Neural progenitor cell (in vitro differentiated cells): ENCODE data around the gene PRKAA1.

Source experiments
- EZH2 ChIP-seq: fragments of 200-600 bp; sonication (generic); IDR thresholded peaks from 2 replicates; pipeline ENCODE4 v1.6.1; 2017; ENCODE audit warnings: antibody characterized with exemption, mild to moderate bottlenecking, moderate library complexity
- EZH2phosphoT487 ChIP-seq: fragments of 200-600 bp; sonication (generic); IDR thresholded peaks from 2 replicates; pipeline ENCODE4 v1.6.1; 2017; ENCODE audit warnings: antibody characterized with exemption
- TF ChIP-seq, protein P1 (sequence below): fragments of 200-600 bp; sonication (generic); IDR thresholded peaks from 2 replicates; pipeline ENCODE4 v1.5.1; 2017; ENCODE audit warnings: antibody characterized with exemption, mild to moderate bottlenecking

- TF ChIP-seq, protein P1, sequence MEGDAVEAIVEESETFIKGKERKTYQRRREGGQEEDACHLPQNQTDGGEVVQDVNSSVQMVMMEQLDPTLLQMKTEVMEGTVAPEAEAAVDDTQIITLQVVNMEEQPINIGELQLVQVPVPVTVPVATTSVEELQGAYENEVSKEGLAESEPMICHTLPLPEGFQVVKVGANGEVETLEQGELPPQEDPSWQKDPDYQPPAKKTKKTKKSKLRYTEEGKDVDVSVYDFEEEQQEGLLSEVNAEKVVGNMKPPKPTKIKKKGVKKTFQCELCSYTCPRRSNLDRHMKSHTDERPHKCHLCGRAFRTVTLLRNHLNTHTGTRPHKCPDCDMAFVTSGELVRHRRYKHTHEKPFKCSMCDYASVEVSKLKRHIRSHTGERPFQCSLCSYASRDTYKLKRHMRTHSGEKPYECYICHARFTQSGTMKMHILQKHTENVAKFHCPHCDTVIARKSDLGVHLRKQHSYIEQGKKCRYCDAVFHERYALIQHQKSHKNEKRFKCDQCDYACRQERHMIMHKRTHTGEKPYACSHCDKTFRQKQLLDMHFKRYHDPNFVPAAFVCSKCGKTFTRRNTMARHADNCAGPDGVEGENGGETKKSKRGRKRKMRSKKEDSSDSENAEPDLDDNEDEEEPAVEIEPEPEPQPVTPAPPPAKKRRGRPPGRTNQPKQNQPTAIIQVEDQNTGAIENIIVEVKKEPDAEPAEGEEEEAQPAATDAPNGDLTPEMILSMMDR: no peak
- TF ChIP-seq EZH2 (no peak), EZH2phosphoT487 (no peak)
Measured at GRCh38 chr5:40734986-40735385, 63.2 kb downstream of the PRKAA1 start.
